CD4-positive, alpha-beta memory T cell (primary cell): ENCODE results near the gene AIF1L. TPM values are rescaled to one million over a fixed set of nuclear protein-coding genes. Genes with fewer than 3 reads are reported as not detected.

Source experiments
- CTCF ChIA-PET: fragments of 350-600 bp; sonication (Branson Sonifier 250); formaldehyde crosslinking; loops from one replicate; lab custom pipeline; 2021; ENCODE audit warnings: inconsistent platforms; ENCODE audit not compliant: partially characterized antibody; lab: Charles Lee
- POLR2A ChIA-PET: fragments of 350-600 bp; sonication (Branson Sonifier 250); formaldehyde crosslinking; loops from one replicate; lab custom pipeline; 2021; ENCODE audit not compliant: partially characterized antibody; lab: Charles Lee
- DNase-seq, 5 donors: peaks; one replicate each; pipeline versions ENCODE4 v3.0.0 to v3.0.0-alpha.2; 2020 to 2022; ENCODE audit warnings: mixed read lengths in 1 of 5
- H3K27ac ChIP-seq: one replicate; pipeline ENCODE4 v1.7.0; 2013; ENCODE audit warnings: low read depth, low read length
- H3K27me3 ChIP-seq: 2 replicates; pipeline ENCODE4 v1.7.0; 2013; ENCODE audit warnings: mild to moderate bottlenecking, low read length, moderate library complexity; ENCODE audit not compliant: insufficient read depth
- H3K36me3 ChIP-seq: 2 replicates; pipeline ENCODE4 v1.7.0; 2013; ENCODE audit warnings: mild to moderate bottlenecking, low read length, moderate library complexity; ENCODE audit not compliant: insufficient read depth
- H3K4me1 ChIP-seq: 2 replicates; pipeline ENCODE4 v1.7.0; 2013; ENCODE audit warnings: mild to moderate bottlenecking, low read length, moderate library complexity; ENCODE audit not compliant: insufficient read depth
- H3K4me3 ChIP-seq, 2 donors: one replicate each; pipeline ENCODE4 v1.7.0; 2013; ENCODE audit warnings: low read length in 2 of 2, mild to moderate bottlenecking in 1 of 2
- H3K9me3 ChIP-seq, 2 donors: one replicate each; pipeline ENCODE4 v1.7.0; 2013; ENCODE audit warnings: low read length in 2 of 2, control low read depth in 1 of 2; ENCODE audit not compliant: control insufficient read depth in 1 of 2
- H3K27ac Mint-ChIP-seq, 7 donors: one replicate each; pipeline ENCODE4 v1.8.0; 2020 to 2021; ENCODE audit warnings: mixed read lengths in 7 of 7, mild to moderate bottlenecking in 6 of 7, inconsistent platforms in 3 of 7, moderate library complexity in 3 of 7
- H3K27me3 Mint-ChIP-seq, 2 donors: one replicate each; pipeline ENCODE4 v1.8.0; 2020 to 2021; ENCODE audit warnings: mixed read lengths in 2 of 2
- H3K36me3 Mint-ChIP-seq, 2 donors: one replicate each; pipeline ENCODE4 v1.8.0; 2020 to 2021; ENCODE audit warnings: mixed read lengths in 2 of 2, inconsistent platforms in 1 of 2, mild to moderate bottlenecking in 1 of 2
- H3K4me1 Mint-ChIP-seq, 4 donors: one replicate each; pipeline ENCODE4 v1.8.0; 2020 to 2021; ENCODE audit warnings: mixed read lengths in 4 of 4, mild to moderate bottlenecking in 1 of 4
- H3K4me3 Mint-ChIP-seq, 8 donors: one replicate each; pipeline ENCODE4 v1.8.0; 2020 to 2021; ENCODE audit warnings: mixed read lengths in 8 of 8, mild to moderate bottlenecking in 7 of 8, moderate library complexity in 6 of 8, inconsistent platforms in 3 of 8
- H3K9me3 Mint-ChIP-seq, 8 donors: one replicate each; pipeline ENCODE4 v1.8.0; 2020 to 2021; ENCODE audit warnings: mixed read lengths in 8 of 8, mild to moderate bottlenecking in 5 of 8, inconsistent platforms in 3 of 8, moderate library complexity in 1 of 8
- intact Hi-C: fragments of 100-400 bp; cut with micrococcal nuclease; formaldehyde crosslinking; loops from one replicate; pipeline ENCODE4 v1.15.1; 2023
- polyA plus RNA-seq, 2 donors: library from polyadenylated mRNA; unstranded; fragments of 300-500 nt; fragmentation: Illumina TruSeq; gene quantifications; one replicate each; pipeline ENCODE4 v1.2.3, GENCODE V29; 2021
- total RNA-seq, 2 experiments: library from RNA; stranded (reverse); gene quantifications; one replicate each; pipeline ENCODE4 v1.2.3, GENCODE V29; 2021

AIF1L gene
- total and polyA plus RNA-seq, 4 experiments from 2014 or later = 0.15 TPM; not detected in 3

DNA sequence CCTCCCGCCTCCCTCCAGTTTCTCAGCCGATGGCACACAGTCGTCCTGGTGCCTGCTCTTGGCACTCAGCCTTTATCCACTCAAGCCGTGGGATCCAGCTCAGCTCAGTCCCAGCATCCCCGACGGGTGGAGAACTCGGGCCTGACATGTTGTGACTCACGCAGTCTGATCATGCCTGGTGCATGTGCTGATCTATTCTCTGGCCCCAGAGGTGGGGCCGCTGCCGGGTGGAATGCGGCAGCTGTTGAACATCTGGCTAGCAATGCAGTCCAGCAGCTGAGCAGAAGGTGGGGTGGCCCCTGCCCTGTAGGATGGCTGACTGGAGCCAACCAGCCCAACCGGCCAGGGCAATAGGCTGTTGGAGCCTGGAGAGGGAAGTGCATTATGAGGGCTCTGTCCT lies 1.7 kb upstream of the AIF1L start:
- ChIA-PET CTCF (interaction anchor here (0.6 kb wide), 1 partner anchor 19 kb away, joined by 3 read pairs; no protein-coding TSS in a partner anchor), POLR2A (no interaction called here)
- DNase-seq = no peak
- H3K9me3 ChIP-seq = no peaks in the 10 kb centered on the region
- Mint-ChIP-seq H3K27me3 (peaks cover 18 to 21% of the 10 kb centered on the region in 2 donors), H3K4me3 (peak overlapping the region in 3 of 8 donors; percentile 30 to 50 (median 35)), H3K36me3 (no peaks in the 10 kb centered on the region), H3K9me3 (no peaks in the 10 kb centered on the region), H3K4me1 (peaks cover 5 to 13% (median 11%) of the 10 kb centered on the region in 4 donors), H3K27ac (no peak overlapping the region)
- H3K4me1 ChIP-seq = no peaks in the 10 kb centered on the region
- H3K4me3 ChIP-seq = no peak overlapping the region
- intact Hi-C loops = no loop called here
- no peak overlapping the region for H3K27ac ChIP-seq
- no peaks in the 10 kb centered on the region for H3K36me3 ChIP-seq
- peaks cover 20% of the 10 kb centered on the region for H3K27me3 ChIP-seq

DNA sequence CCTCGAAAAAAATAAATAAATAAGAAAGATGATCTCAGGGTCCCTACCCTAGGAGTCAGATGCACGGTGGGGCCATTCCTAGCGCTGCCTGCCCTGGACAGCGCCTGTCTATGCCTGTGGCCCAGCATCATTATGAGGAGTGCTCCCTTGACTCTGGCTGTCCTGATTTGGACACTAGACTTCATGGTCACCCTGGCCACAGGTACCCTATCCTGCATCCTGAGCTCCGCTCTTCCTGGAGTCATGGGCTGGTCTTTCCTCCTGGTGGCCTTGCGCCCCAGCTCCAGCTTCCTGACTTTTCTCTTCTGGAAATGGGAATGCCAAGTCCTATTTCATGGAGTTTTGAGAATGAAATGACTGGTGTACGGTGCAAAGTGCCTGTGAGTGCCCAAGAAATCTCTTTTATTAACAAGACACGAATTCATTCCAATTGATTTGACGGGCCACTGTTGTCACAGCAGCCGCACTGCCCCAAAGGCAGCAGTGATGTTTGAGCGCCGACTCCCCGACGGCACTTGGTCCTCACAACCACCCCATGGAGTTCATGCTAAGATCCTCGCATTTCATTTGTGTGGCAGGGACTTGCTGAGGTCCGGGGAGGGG lies 564 bp upstream of the AIF1L start:
- CTCF ChIA-PET = no interaction called here
- H3K27me3 Mint-ChIP-seq = peaks cover 18 to 21% of the 10 kb centered on the region in 2 donors
- POLR2A ChIA-PET = no interaction called here
- H3K36me3 Mint-ChIP-seq = no peaks in the 10 kb centered on the region
- H3K36me3 ChIP-seq = no peaks in the 10 kb centered on the region
- H3K4me1 ChIP-seq = no peaks in the 10 kb centered on the region
- H3K4me1 Mint-ChIP-seq = peaks cover 5 to 13% (median 11%) of the 10 kb centered on the region in 4 donors
- H3K9me3 Mint-ChIP-seq = no peaks in the 10 kb centered on the region
- intact Hi-C loops = no loop called here
- H3K4me3 Mint-ChIP-seq = peak overlapping the region; percentile 67 to 80 (median 74)
- DNase-seq = no peak
- H3K9me3 ChIP-seq = no peaks in the 10 kb centered on the region
- no peak overlapping the region for H3K4me3 ChIP-seq
- H3K27ac ChIP-seq = no peak overlapping the region
- H3K27ac Mint-ChIP-seq = no peak overlapping the region
- H3K27me3 ChIP-seq = peaks cover 20% of the 10 kb centered on the region

- H3K4me3 ChIP-seq = no peak overlapping the region
- no peak overlapping the region for H3K27ac ChIP-seq
- ChIA-PET CTCF (interaction anchor here (0.6 kb wide), 1 partner anchor 17 kb away, joined by 3 read pairs; no protein-coding TSS in a partner anchor), POLR2A (no interaction called here)
- no peaks in the 10 kb centered on the region for H3K9me3 ChIP-seq
- peaks cover under 1% of the 10 kb centered on the region for H3K4me1 ChIP-seq
- Mint-ChIP-seq H3K27me3 (peaks cover 18 to 21% of the 10 kb centered on the region in 2 donors), H3K4me3 (peak overlapping the region; percentile 43 to 81 (median 60)), H3K36me3 (no peaks in the 10 kb centered on the region), H3K27ac (no peak overlapping the region), H3K4me1 (peaks cover 5 to 13% (median 11%) of the 10 kb centered on the region in 4 donors), H3K9me3 (no peaks in the 10 kb centered on the region)
- no peaks in the 10 kb centered on the region for H3K36me3 ChIP-seq
- no peak for DNase-seq
- H3K27me3 ChIP-seq = peaks cover 20% of the 10 kb centered on the region
- intact Hi-C loops = no loop called here
These were observed 1.0 kb downstream of the AIF1L start for GRCh38 chr9:131097126-131097947.

DNA sequence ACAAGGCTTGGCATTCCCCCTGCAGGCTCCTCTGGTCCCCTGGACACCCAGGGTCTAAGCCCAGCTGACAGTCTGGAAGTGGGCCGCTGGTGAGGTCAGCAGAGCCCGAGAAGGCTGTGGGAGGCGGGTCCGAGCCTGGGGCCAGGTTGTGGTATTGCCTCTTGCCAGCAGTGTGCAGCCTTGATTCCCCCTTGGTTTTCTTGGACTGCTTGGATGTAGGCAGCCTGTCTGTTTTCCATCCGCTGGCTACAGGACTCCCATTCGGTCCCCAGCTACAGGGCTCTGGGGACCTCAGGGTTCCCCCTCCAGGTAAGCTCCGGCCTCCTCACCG lies 1.6 kb downstream of the AIF1L start:
- Mint-ChIP-seq H3K36me3 (no peaks in the 10 kb centered on the region), H3K4me1 (peaks cover 5 to 13% (median 11%) of the 10 kb centered on the region in 4 donors), H3K27me3 (peaks cover 18 to 21% of the 10 kb centered on the region in 2 donors), H3K27ac (no peak overlapping the region), H3K9me3 (no peaks in the 10 kb centered on the region), H3K4me3 (peak overlapping the region in 2 of 8 donors; percentile 47 to 81)
- intact Hi-C loops = no loop called here
- peaks cover 6% of the 10 kb centered on the region for H3K4me1 ChIP-seq
- no peak for DNase-seq
- H3K27ac ChIP-seq = no peak overlapping the region
- POLR2A ChIA-PET = no interaction called here
- peaks cover 20% of the 10 kb centered on the region for H3K27me3 ChIP-seq
- H3K9me3 ChIP-seq = no peaks in the 10 kb centered on the region
- CTCF ChIA-PET = no interaction called here
- no peak overlapping the region for H3K4me3 ChIP-seq
- H3K36me3 ChIP-seq = no peaks in the 10 kb centered on the region

DNA sequence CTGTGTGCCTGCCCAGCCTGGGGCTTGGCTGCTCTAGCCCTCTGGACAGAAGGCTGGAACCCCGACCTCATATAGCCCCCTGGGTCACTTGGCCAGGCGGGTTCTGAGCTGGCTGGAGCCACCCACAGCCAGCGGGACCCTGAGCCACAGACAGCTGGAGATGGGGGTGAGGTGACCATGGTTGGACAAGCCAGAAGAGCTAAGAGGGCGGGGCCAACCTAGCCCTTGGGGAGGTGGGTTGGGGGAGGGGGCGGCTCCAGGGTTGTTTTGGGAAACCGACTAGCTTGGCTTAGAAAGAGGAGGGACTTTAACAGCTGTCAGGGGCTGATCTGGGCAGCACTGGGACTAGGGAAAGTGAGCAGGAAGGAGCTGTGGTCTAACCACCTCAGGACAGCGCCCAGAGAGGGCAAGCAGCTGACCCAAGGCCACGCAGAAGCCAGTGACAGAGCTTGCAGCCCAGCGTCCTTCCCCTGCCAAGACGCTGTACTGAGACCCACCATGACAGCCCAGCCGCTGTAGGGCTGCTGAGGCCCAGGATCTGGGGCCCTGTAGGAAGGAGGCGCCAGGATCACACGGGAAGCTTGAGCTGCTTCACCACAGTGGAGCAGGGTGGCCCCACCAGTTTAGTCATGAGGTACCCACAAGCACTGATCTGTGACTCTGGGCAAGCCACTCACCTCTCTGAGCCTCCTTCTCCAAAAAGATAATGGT lies 2.2 kb downstream of the AIF1L start:
- no peak overlapping the region for H3K4me3 ChIP-seq
- H3K4me1 Mint-ChIP-seq = peaks cover 5 to 13% (median 11%) of the 10 kb centered on the region in 4 donors
- peaks cover 18 to 21% of the 10 kb centered on the region in 2 donors for H3K27me3 Mint-ChIP-seq
- peaks cover 7% of the 10 kb centered on the region for H3K4me1 ChIP-seq
- CTCF ChIA-PET = interaction anchor here (0.6 to 0.7 kb wide), 2 partner anchors 11 to 26 kb away, joined by 3 read pairs; no protein-coding TSS in a partner anchor
- POLR2A ChIA-PET = no interaction called here
- no peaks in the 10 kb centered on the region for H3K36me3 Mint-ChIP-seq
- no peaks in the 10 kb centered on the region for H3K9me3 Mint-ChIP-seq
- no peak overlapping the region for H3K27ac Mint-ChIP-seq
- peaks cover 20% of the 10 kb centered on the region for H3K27me3 ChIP-seq
- H3K27ac ChIP-seq = no peak overlapping the region
- no peak for DNase-seq
- peak overlapping the region in 1 of 8 donors; percentile 25 for H3K4me3 Mint-ChIP-seq
- intact Hi-C loops = no loop called here
- no peaks in the 10 kb centered on the region for H3K36me3 ChIP-seq
- H3K9me3 ChIP-seq = no peaks in the 10 kb centered on the region

GRCh38 chr9:131099102-131099606 lies 2.8 kb downstream of the AIF1L start:
- peak overlapping the region in 1 of 8 donors; percentile 38 for H3K4me3 Mint-ChIP-seq

More at GRCh38 chr9:131099102-131099606, 2.8 kb downstream of the AIF1L start:
- Mint-ChIP-seq H3K4me1 (peaks cover 5 to 13% (median 11%) of the 10 kb centered on the region in 4 donors), H3K36me3 (no peaks in the 10 kb centered on the region), H3K27me3 (peaks cover 18 to 19% of the 10 kb centered on the region in 2 donors), H3K27ac (no peak overlapping the region), H3K9me3 (no peaks in the 10 kb centered on the region)
- Histone ChIP-seq H3K9me3 (no peaks in the 10 kb centered on the region), H3K27ac (no peak overlapping the region), H3K4me3 (no peak overlapping the region), H3K27me3 (peaks cover 17% of the 10 kb centered on the region), H3K36me3 (no peaks in the 10 kb centered on the region), H3K4me1 (peaks cover 7% of the 10 kb centered on the region)
- no peak for DNase-seq
- CTCF ChIA-PET = interaction anchor here (0.6 to 0.7 kb wide), 3 partner anchors 10 to 185 kb away, joined by 3 read pairs; no protein-coding TSS in a partner anchor
- intact Hi-C loops = no loop called here
- POLR2A ChIA-PET = no interaction called here
